Sigmoid colon (tissue), 7 donors: Measurements from ENCODE around the gene CFAP61. TPM values are rescaled to one million over a fixed set of nuclear protein-coding genes. Genes with fewer than 3 reads are reported as not detected.
"Not testable (repeated sequence)": the region's sequence is repeated elsewhere in the genome, so short reads cannot be mapped to it uniquely, and the experiment has no call there.

Source experiments
- DNase-seq: peaks from one replicate; pipeline ENCODE4 v3.0.0-alpha.2; 2019
- H3K27ac ChIP-seq, 4 donors: fragments of 200-600 bp; sonication (generic); one replicate each; pipeline ENCODE4 v1.5.1; 2016 to 2019; ENCODE audit warnings: mild to moderate bottlenecking in 1 of 4
- H3K27me3 ChIP-seq, 3 donors: fragments of 200-600 bp; sonication (generic); one replicate each; pipeline ENCODE4 v1.5.1; 2019; ENCODE audit warnings: mild to moderate bottlenecking in 1 of 3
- H3K36me3 ChIP-seq, 4 donors: fragments of 200-600 bp; sonication (generic); one replicate each; pipeline ENCODE4 v1.5.1; 2016 to 2019
- H3K4me1 ChIP-seq, 4 donors: fragments of 200-600 bp; sonication (generic); one replicate each; pipeline ENCODE4 v1.5.1; 2017 to 2019
- H3K4me3 ChIP-seq, 4 donors: fragments of 200-600 bp; sonication (generic); one replicate each; pipeline ENCODE4 v1.5.1; 2017 to 2019; ENCODE audit warnings: mild to moderate bottlenecking in 2 of 4, moderate library complexity in 1 of 4
- H3K9me3 ChIP-seq, 4 donors: fragments of 200-600 bp in 3 of 4; sonication (generic) in 3 of 4; one replicate each; pipeline versions ENCODE4 v1.5.1 to v1.6.1; 2013 to 2019
- CTCF ChIP-seq, 4 experiments: fragments of 450-650 bp in 3 of 4; fragments of 200-600 bp in 1 of 4; IDR thresholded peaks; one replicate each; pipeline ENCODE4 v1.5.1; 2016 to 2019; ENCODE audit warnings: antibody characterized with exemption in 4 of 4, mild to moderate bottlenecking in 3 of 4, moderate library complexity in 2 of 4
- EP300 ChIP-seq, 4 donors: sonication (generic); formaldehyde crosslinking; IDR thresholded peaks; one replicate each; pipeline ENCODE4 v1.6.1; 2017; ENCODE audit warnings: antibody characterized with exemption in 4 of 4
- POLR2A ChIP-seq, 2 donors: fragments of 450-650 bp; IDR thresholded peaks; one replicate each; pipeline ENCODE4 v1.6.1; 2016; ENCODE audit warnings: antibody characterized with exemption in 2 of 2, mild to moderate bottlenecking in 2 of 2, moderate library complexity in 2 of 2
- POLR2AphosphoS5 ChIP-seq, 4 donors: sonication (generic); formaldehyde crosslinking; IDR thresholded peaks; one replicate each; pipeline ENCODE4 v1.6.1; 2017; ENCODE audit warnings: antibody characterized with exemption in 4 of 4
- WGBS, 2 donors: extraction: QIAGEN DNeasy Blood & Tissue Kit; methylation state at CpG; one replicate each; pipeline ENCODE4 v1.1.7; 2013; 5-methylcytosine and 5-hydroxymethylcytosine counted together
- intact Hi-C: fragments of 100-400 bp; cut with DNase I; formaldehyde crosslinking; loops from one replicate; pipeline ENCODE4 v1.15.1; 2023
- polyA plus RNA-seq, 3 donors: library from polyadenylated mRNA; stranded (reverse); fragments of 200-250 nt; gene quantifications; one replicate each; pipeline ENCODE4 v1.2.3, GENCODE V29; 2013
- total RNA-seq, 4 donors: library from RNA; depleted of rRNA; stranded (reverse); fragments of >200 nt; gene quantifications; one replicate each; pipeline ENCODE4 v1.1.0, GENCODE V29; 2016
- donor health status: healthy with polysubstance abuse.
- donor health status: Bipolar disorder and iron deficiency.
- donor health status: healthy.

The CFAP61 gene
- total and polyA plus RNA-seq, 7 donors: 0.15 to 2.0 (median 0.44) TPM; not detected in 3

GRCh38 chr20:20100881-20101280 lies 48.5 kb downstream of the CFAP61 start:
- H3K27me3 ChIP-seq: no peaks in the 10 kb centered on the region
- intact Hi-C loops: no loop called here
- no peak overlapping the region for H3K4me3 ChIP-seq
- H3K9me3 ChIP-seq: no peaks in the 10 kb centered on the region
- no peak for DNase-seq
- TF ChIP-seq CTCF (IDR thresholded peaks at IDR 0.05): no peak
- TF ChIP-seq EP300 (IDR thresholded peaks at IDR 0.05): no peak
- no peak for TF ChIP-seq POLR2AphosphoS5 (IDR thresholded peaks at IDR 0.05)
- TF ChIP-seq POLR2A (IDR thresholded peaks at IDR 0.05): no peak
- H3K36me3 ChIP-seq: no peaks in the 10 kb centered on the region
- H3K4me1 ChIP-seq: no peaks in the 10 kb centered on the region
- no peak overlapping the region for H3K27ac ChIP-seq

GRCh38 chr20:20102163-20102562 lies 49.8 kb downstream of the CFAP61 start:
- intact Hi-C loops: no loop called here

GRCh38 chr20:20102716-20103258 lies 50.5 kb downstream of the CFAP61 start:
- no peak for TF ChIP-seq POLR2A (IDR thresholded peaks at IDR 0.05)
- no peak for TF ChIP-seq POLR2AphosphoS5 (IDR thresholded peaks at IDR 0.05)
- no peak for TF ChIP-seq CTCF (IDR thresholded peaks at IDR 0.05)
- no peak for TF ChIP-seq EP300 (IDR thresholded peaks at IDR 0.05)
- DNase-seq: no peak
- Histone ChIP-seq H3K36me3 (no peaks in the 10 kb centered on the region), H3K4me3 (no peak overlapping the region), H3K9me3 (no peaks in the 10 kb centered on the region), H3K27me3 (no peaks in the 10 kb centered on the region), H3K27ac (no peak overlapping the region), H3K4me1 (no peaks in the 10 kb centered on the region)
- intact Hi-C loops: no loop called here

More at GRCh38 chr20:20102163-20102562, 49.8 kb downstream of the CFAP61 start:
- H3K9me3 ChIP-seq: no peaks in the 10 kb centered on the region
- DNase-seq: no peak
- TF ChIP-seq EP300 (IDR thresholded peaks at IDR 0.05) (no peak), POLR2AphosphoS5 (IDR thresholded peaks at IDR 0.05) (no peak), POLR2A (IDR thresholded peaks at IDR 0.05) (no peak), CTCF (IDR thresholded peaks at IDR 0.05) (no peak)
- no peak overlapping the region for H3K27ac ChIP-seq
- H3K27me3 ChIP-seq: no peaks in the 10 kb centered on the region
- H3K4me1 ChIP-seq: no peaks in the 10 kb centered on the region
- no peak overlapping the region for H3K4me3 ChIP-seq
- H3K36me3 ChIP-seq: no peaks in the 10 kb centered on the region

- H3K36me3 ChIP-seq: no peaks in the 10 kb centered on the region
- H3K27ac ChIP-seq: no peak overlapping the region
- H3K9me3 ChIP-seq: no peaks in the 10 kb centered on the region
- WGBS, 2 donors: 91 to 93% methylated on average over 2 of the region's 2 CpGs
- no peak for DNase-seq
- no peak for TF ChIP-seq EP300 (IDR thresholded peaks at IDR 0.05)
- no peak for TF ChIP-seq CTCF (IDR thresholded peaks at IDR 0.05)
- no peak for TF ChIP-seq POLR2AphosphoS5 (IDR thresholded peaks at IDR 0.05)
- no peak for TF ChIP-seq POLR2A (IDR thresholded peaks at IDR 0.05)
- no peaks in the 10 kb centered on the region for H3K4me1 ChIP-seq
- H3K27me3 ChIP-seq: no peaks in the 10 kb centered on the region
- no peak overlapping the region for H3K4me3 ChIP-seq
- intact Hi-C loops: no loop called here
Observed at GRCh38 chr20:20103486-20103885, 51.2 kb downstream of the CFAP61 start.

GRCh38 chr20:20123187-20123586 lies 70.9 kb downstream of the CFAP61 start:
- H3K4me3 ChIP-seq, H3K4me1 ChIP-seq, H3K27me3 ChIP-seq, DNase-seq, H3K9me3 ChIP-seq, H3K27ac ChIP-seq, H3K36me3 ChIP-seq, intact Hi-C loops: not testable (repeated sequence)
- 45 to 67% methylated on average over 1 of the region's 1 CpG for WGBS, 2 donors
